Fibroblast of skin of scalp (primary cell): Measurements from ENCODE around the gene OSBPL3.

Experiments
- DNase-seq: peaks from one replicate; pipeline ENCODE4 v3.0.0-alpha.2; 2013

The OSBPL3 gene

DNA sequence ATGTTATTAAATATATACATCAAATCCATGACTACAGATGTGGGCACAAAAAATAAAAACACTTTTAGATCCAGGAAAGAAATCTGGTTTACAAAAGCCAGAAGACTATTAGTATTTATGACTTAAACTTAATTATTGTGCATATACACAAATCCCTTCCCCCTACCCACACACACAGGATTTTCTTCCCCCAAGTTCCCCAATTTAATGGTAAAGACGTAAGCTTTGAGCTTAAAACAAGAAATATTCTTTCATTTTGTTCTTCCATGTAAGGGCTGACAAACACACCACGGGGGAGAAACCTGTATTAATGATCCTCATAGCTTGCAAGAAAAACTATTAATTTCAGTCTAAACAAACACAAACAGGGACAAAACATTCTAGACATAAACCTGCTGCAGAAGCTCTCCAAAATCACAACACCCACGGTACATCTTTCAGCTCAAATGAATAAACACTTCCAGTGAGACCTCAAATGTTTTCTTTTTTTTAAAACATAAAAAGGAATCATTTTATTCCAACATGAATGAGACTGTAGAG lies 28.5 kb downstream of the OSBPL3 start:
- no peak for DNase-seq

DNA sequence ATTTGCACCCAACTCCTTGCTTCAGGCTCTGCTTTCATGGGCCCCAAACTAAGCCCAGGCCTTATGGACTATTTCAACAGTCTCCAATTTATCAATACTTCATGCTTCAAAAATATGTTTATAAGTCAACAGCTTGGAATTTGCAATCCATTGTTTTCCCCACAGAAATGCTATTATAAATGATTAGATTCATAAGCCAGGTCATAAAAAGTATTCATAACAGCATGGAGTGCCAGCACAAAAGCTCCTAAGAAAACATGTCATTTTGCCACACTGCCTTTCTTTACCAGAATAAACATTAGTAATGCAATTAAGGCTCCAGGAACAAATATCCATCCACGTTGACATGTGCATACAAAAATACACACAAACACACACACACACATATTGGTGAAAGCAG lies 30.1 kb downstream of the OSBPL3 start:
- no peak for DNase-seq

DNA sequence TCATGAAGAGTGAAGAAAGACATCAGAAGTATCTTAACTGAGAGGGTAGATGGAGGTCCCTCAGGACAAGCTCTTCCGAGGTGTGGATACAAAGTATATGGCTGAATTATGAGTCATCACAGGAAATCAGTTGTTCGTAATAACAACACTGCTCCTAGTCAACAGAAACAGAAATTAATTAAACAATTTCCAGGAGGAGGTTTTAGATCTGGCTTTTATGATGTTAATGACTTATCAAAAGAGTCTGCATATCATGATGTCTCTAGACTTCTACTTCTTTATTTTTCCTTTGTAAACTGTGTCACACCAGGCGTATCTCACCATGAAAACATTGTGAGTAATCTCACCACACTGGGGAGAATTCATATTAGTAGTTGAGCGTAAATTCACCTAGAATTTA lies 31.2 kb downstream of the OSBPL3 start:
- no peak for DNase-seq

DNA sequence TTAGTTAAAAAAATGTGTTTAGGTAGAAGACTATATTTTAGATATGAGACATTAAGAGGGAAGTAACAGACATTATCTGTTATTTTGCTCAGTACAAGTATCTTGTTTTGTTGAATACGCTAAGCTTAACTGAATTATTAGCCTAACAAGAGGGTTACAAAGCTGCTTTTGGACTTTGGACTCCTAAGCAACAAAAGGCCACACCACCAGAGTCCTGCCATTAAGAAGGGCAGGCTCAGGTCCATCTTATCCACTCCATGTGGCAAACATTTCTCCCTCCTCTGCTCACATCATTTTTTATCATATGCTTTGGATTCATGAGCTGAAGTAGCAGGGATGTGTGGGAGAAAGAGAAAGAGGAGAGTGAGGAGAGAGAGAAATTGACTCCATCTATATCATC lies 33.5 kb downstream of the OSBPL3 start:
- DNase-seq: no peak

DNA sequence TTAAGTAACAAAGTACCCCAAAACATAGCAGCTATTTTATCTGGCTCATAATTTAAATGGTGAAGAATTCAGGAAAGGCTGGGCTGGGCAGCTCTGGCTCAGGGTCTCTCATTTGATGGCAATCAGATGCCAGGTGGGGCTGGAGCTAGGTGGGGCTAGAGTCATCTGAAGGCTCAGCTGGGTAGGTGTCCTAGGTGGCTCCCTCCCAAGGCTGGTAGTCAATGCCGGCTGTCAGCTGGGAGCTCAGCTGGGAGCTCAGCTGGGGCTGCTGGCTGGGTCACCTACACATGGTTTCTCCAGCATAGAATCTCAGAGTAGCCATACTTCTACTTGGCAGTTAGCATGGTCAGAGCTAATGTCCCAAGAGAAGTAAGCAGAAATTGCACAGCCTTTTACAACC lies 34.1 kb downstream of the OSBPL3 start:
- no peak for DNase-seq

DNA sequence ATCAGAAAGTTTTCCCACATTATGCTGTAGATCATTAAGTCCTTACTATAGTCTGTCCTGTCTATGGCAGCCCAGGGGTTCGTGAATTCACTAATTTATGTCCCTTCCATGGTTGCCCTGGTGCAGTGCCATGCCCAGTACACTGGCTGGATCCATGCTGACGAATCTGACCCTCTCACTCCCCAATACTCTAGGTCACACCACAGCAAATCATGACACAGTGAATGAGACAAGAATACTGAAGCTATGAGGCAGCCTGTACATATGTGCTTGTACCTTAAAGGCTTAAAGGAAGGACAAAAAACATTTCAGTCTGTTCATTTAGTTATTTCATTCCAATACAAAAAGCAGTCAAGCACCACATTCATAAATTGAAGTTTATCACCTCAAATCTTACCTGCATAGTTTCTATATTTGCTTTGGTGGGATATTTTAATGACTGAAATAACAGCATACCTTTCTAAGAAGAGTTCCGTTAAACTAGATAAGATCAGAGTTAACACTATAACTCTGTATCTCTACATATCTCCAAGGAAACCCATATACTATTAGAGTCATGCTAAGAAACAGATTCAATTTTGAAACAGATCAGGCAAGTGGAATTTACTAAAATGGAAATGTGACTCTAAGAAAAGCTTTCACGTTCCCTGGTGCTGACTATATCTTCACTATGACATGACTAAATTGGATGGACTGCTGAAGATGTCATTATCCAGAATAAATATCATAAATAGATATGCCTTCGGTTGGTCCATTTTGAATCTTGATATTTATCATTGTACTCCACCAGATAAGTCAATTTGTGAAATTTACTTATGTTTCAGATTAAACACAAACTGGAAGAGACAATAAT lies 36.7 kb downstream of the OSBPL3 start:
- no peak for DNase-seq

DNA sequence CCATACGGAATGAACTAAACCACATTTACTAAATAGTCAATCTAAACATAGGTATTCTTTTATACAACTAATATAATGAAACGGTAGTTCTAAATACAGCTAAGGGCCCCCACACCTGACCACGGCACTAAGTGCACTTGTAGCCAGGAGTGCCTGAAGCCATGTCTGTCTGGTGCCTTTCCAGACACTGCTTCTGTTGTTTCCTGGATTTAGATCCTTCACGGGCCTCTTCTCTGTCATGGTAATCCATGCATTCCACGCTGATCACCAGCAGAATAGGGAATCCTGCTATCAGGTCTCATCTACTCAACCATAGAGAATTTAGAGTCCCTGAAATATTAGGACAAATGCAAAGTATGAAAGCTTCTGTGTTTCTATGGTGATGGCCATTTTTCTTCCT lies 37.8 kb downstream of the OSBPL3 start:
- no peak for DNase-seq

DNA sequence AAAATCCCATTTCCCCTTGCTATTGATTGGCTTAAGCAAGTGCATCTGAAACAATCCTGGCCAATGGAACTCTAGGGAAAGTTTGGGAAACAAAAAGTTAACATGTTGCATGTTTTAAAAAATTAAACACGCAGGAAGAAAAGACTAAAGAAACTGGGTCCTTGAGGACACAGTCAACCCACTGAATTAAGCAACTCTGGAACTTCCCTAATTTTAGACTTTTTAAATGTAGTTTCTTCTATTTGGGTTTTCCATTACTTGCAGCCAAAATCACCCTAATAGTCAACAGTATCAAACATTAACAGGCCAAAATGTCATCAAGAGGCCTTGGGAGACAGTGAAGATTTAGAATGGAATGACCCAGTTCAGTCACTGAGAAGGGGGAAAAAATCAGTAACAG lies 40.6 kb downstream of the OSBPL3 start:
- no peak for DNase-seq

DNA sequence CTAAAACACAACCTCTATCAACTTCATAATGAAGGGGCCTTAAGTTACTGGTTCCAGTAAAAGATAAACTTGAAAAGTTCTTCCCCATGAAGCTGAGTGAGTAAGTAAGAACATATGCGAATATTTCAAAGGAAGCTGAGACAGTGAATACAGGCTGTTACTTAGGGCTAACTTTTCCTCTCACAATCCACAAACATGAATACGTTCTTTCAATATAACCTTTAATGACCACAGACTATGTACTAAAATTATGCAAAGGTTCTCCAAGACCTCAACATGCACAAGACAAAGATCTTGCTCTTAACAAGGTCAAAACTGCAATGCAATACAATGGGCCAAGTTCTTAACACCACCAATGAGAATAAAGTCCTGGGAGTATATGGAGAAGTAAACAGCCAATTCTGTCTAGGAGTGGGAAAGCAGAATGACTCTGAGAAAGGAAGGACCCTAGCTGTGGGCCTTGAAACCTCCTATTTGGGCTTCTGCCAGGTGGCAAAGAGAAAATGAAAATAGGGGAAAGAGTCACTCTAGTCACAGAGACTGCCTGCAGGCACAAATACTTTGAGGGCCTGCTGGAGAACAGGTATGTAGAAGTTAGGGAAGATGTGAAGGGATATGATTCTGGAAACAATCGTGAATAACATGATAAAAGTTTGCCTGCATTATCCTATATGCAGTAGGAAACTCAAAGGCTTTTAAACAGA lies 43.7 kb downstream of the OSBPL3 start:
- DNase-seq: peak; percentile 21

DNA sequence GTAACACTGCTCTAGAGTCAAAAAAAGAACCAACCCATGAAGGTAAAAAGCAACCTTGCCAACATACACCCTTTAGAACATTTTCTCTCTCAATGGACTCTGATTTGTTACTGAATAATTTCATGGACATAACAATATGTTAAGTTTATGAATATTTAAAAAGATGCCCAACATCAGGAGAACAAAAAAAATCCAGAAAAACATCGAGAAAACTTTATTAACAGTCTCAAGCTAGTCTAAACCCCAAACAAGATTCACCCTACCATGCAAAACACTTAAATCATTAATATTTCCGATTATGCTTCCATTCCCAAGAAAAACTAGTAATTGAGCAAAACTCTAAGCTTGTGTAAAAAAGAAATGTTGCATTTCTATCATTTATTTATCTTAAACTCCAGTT lies 46.7 kb downstream of the OSBPL3 start:
- no peak for DNase-seq

DNA sequence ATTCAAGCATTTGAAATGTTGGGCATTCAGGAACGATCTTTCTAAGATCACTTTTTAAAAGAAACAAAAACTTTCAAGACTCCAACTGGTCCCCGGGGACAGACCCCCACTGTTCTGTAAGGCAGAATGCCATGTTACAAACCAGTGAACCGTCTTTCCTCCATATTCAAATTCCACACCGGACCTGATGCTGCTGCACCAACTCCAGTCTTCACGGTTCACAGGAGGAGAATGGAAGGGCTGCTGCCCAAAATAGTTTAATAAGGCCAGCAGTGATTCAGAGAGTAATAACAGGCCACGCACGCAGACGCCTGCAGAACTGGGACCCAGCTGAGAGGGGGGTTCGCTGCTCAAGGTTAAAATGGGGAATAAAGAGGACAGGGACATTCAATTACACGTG lies 47.2 kb downstream of the OSBPL3 start:
- DNase-seq: no peak

DNA sequence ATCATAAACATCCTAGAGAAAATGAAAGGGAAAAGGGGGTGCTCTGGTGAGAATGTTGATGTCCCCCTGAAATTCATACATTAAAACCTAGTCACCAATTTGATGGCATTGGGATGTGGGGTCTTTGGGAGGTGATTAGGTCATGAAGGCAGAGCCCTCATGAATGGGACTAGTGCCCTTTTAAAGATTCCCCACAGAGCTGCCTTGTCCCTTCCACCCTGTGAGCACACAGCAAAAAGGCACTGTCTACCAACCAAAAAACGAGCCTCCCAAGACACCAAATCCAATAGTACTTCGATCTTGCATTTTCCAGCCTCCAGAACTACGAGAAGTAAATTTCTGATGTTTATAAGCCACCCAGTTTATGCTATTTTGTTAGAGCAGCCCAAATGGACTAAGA lies 47.6 kb downstream of the OSBPL3 start:
- no peak for DNase-seq

DNA sequence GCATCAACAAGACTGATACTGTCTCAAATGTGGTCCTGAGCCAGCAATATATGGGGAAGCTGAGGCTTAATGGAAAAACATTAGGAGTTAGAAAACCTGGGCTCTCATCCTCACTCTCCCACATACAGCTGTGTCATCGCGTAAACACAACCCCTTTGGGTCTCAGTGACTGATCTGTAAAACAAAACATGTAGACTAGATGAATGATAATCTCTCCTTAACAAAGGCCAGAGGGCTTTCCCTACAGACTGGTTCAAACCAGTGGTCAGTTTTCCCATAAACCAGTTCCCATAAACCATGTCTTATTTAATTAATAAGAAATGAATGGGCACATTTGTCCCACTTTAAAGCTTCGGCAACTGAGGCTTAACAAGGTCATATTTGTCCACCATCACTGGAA lies 48.1 kb downstream of the OSBPL3 start:
- no peak for DNase-seq

DNA sequence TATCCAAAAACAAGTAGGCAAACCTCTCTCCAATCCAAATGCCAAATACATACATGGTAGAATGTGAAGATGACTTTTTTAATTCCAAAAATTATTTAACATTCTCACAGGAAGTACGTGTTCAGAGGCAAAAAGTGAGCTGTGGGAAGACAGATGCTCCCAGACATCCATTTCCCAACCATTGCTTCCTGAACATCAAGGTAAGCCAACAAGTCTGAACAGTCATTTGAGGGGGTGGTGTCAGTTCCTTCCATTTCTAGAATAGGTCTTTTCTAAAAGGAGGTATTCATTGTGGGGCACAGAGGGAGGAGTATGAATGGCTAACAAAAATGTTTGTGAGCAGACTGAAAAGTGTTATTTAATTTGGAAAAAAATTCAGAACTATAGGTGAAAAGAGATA lies 49.1 kb downstream of the OSBPL3 start:
- DNase-seq: no peak

DNA sequence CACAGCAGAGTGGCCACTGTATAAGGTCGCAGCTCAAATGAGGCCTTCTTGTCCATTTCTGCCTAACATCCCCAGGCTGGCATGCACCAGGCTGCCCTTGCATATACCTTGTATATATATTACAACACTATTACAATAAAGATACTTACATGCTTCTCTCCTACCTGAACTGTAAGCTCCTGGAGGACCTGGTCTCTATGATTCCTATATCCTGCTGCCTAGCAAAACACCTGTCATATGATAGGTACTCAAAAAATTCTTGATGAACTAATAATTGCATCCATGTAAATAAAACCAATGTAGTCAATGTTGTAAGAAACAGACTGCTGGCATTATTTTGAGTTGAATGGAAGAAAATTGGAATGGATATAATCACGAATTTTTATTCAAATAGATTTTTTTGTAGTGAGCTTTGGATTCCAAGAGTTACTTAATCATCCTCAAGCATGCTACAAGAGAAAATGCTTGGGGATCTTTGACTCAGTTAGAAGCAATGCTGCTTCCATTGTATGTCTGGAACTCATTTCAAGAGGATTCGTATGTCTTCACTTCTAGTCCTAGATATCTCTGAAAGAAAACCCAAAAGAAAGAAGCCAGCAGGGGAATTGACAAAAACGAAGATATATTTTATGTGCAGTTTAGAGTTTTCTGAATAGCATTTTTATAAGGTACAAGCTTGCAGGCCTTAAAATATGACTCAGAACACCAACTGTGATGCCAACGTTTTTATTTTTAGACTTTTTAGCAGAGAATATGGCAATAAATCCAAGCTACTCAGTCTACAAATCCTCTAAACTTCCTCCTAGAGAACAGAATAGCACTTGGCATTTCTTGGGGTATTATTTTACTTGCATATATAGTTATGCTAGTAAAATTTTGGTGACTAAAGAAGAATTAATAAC lies 53.1 kb downstream of the OSBPL3 start:
- peak; percentile 87 for DNase-seq

DNA sequence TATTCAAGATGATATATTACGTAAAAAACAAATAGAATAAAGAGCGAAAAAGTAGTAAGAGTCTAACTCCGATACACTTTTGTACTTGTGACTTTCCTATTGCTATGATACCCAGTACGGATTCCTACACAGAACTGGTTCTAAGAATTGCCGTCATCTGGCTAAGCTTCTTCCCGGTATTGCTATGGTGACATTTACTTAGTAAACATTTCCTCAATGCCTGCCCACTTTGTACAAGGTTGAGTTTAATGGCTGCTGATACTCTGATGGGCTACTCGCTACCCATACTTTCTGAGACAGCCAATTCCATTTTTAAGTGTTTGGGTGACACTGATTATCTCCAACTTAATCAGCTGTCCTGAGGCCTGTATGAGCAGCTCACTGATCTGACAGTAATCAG lies 55.6 kb downstream of the OSBPL3 start:
- no peak for DNase-seq

DNA sequence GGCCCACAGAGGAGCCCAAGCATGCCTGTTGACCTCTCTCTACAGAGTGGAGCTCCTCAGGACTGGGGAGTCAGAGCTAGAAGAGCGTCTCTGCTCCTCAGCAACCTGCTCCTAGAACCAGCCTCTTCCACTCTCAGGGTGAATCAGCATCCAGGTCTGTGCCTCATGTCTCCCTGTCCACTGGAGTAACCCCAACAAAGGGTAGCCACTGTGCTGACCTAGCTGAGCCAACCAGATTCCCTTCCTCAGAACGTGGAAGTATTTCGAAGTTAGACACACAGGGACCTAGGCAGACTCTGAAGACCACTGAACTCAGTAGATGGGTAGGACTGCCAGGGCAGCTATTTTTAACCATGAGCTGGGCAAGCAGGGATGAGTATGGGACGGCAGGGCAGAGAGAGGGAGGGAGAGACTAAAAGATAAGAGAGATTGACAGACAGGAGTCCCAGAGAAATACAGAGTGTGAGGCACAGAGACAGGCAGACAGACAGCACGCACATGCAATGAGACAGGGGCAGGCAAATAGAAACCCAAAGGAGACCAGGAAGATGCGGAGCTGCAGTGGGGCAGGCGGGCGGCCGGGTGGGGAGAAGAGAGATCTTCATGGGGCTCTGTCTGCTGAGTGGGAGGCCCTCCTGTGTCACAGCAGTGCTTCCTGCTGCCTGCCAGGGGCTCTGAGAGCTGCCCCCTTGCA lies 56.7 kb downstream of the OSBPL3 start:
- no peak for DNase-seq

DNA sequence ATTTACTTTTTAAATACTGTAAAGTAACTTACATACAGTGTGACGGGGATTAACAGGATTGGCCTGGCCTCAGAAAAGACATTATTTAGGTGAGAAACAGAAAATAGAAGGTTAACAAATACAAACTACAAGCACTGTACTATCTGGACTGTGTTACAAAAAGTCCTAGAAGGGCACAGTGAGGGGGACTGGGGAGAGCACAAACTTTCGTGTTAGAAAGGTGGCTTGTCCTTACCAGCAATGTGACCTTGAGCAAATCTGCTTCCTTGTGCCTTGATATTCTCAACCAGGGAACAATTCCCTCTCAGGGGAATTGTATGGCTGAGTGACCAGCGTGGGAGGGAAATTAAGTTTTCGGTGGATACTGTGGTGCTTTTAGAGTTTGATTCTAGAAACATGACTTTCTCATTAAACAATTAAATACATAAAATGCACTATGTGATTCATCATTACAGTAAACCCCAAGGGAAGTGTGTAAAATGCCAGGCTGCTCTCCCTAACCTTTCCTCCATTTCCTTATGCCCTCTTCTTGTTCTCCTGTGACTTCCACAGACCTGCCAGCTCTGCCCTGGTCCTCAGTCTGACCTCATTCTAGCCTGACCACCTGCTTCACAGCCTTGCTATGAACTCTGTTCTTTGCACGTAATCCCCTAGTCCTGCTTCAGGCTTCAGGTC lies 57.7 kb downstream of the OSBPL3 start:
- peak; percentile 71 for DNase-seq

DNA sequence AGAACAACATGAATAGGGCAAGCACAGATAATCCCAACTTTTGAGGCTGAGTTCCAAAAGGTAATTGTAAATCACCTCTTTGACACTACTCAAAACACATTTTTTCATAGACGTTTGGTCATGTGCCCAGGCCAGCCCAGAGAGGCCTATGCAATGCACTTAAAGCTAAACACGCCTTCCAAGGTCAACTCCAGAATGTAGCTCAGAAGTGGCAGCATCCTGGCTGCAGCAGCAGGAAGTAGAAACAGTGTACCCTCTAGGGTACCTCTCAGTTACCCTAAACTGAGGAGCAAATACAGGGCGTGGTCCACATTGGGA lies 58.7 kb downstream of the OSBPL3 start:
- DNase-seq: no peak

DNA sequence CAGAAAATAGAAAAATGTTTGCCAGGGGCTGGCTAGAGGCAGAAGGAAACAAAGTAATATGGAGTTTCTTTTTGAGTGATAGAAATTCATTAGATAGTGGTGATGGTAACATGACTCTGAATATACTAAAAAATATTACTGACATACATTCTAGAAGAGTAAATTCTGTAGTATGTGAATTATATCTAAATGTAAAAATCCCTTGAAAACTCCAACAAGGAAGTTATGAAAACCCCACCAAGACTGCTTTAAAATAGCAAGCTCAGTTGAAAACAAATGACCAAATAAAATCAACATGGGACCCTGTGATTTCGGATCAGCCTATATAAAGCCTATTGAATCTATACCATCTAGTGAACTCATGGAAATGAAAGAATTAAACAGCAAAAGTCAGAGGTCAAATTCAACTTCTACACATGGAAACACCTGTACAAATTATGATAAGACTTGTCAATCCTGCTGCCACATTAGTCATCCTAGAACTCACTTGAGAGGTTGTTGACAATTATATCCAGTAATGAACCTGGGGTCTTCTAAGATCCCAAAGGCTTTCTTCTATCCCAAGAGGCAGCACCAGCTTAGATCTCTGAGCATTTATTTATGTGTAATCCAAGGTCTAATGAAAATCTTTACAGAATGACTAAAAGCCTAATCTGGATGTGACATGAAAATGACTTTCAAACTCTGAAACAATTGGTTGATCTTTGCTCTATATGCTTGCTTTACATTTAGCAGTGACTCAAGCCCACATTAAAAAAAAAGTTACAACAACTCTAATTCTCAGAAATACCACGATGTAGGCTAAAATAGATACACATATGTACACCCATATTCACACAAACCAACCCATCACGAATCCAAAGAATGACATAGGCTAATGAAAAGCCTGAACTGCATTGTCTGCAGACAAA lies 59.3 kb downstream of the OSBPL3 start:
- DNase-seq: no peak
